ENCODE results near the gene SYNE1. TPM values are rescaled to one million over a fixed set of nuclear protein-coding genes. Genes with fewer than 3 reads are reported as not detected.

The SYNE1 gene
- polyA plus RNA-seq, 1 donor from 2014 or later, result 38.5 TPM

- Histone ChIP-seq H3K9me3 (ENCODE audit: low read length) (no peaks in the 10 kb centered on the region), H3F3A (ENCODE audit: insufficient read depth, low read length, poor library complexity, severe bottlenecking) (no peaks in the 10 kb centered on the region), H3K36me3 (ENCODE audit: insufficient read depth, low read length) (peaks cover under 1% of the 10 kb centered on the region), H2AFZ (ENCODE audit: low read depth, low read length) (no peak overlapping the region), H3K27me3 (ENCODE audit: insufficient read depth, low read depth, low read length) (no peaks in the 10 kb centered on the region), H3K27ac (ENCODE audit: low read length) (no peak overlapping the region), H3K4me2 (ENCODE audit: low read length) (no peak overlapping the region), H3K4me3 (ENCODE audit: low read length) (no peak overlapping the region), H3K9me2 (ENCODE audit: insufficient read depth, low read length) (no peaks in the 10 kb centered on the region), H3K79me2 (replicated peaks; ENCODE audit: insufficient read depth, low read length) (no peaks in the 10 kb centered on the region), H4K20me1 (ENCODE audit: insufficient read depth) (no peaks in the 10 kb centered on the region), H3K9ac (ENCODE audit: low read length) (no peak overlapping the region)
- TF ChIP-seq CTCF (IDR thresholded peaks at IDR 0.05; ENCODE audit: poor library complexity, severe bottlenecking) (no peak), SMC3 (conservative IDR thresholded peaks at IDR 0.05; ENCODE audit: poor library complexity) (no peak), RAD21 (conservative IDR thresholded peaks at IDR 0.05) (no peak), MXI1 (conservative IDR thresholded peaks at IDR 0.05; ENCODE audit: poor library complexity, severe bottlenecking) (no peak), EP300 (conservative IDR thresholded peaks at IDR 0.05; ENCODE audit: poor library complexity, severe bottlenecking) (no peak), EZH2 (IDR thresholded peaks at IDR 0.05; ENCODE audit: borderline replicate concordance, insufficient read depth, low read length, poor library complexity, severe bottlenecking) (no peak), TAF1 (IDR thresholded peaks at IDR 0.05; ENCODE audit: low read depth) (no peak)
These were observed 364.2 kb downstream of the SYNE1 start for GRCh38 chr6:152273002-152273401.

- no peak for TF ChIP-seq MXI1 (conservative IDR thresholded peaks at IDR 0.05; ENCODE audit: poor library complexity, severe bottlenecking)
- no peak for TF ChIP-seq REST (IDR thresholded peaks at IDR 0.05; ENCODE audit: borderline replicate concordance)
- TF ChIP-seq POLR2AphosphoS5 (IDR thresholded peaks at IDR 0.05), result no peak
- no peak for TF ChIP-seq TAF1 (IDR thresholded peaks at IDR 0.05; ENCODE audit: low read depth)
- TF ChIP-seq EP300 (conservative IDR thresholded peaks at IDR 0.05; ENCODE audit: poor library complexity, severe bottlenecking), result no peak
- no peak for TF ChIP-seq EZH2 (IDR thresholded peaks at IDR 0.05; ENCODE audit: borderline replicate concordance, insufficient read depth, low read length, poor library complexity, severe bottlenecking)
- no peak for TF ChIP-seq CTCF (IDR thresholded peaks at IDR 0.05; ENCODE audit: poor library complexity, severe bottlenecking)
- no peak for TF ChIP-seq RAD21 (conservative IDR thresholded peaks at IDR 0.05)
- TF ChIP-seq SMC3 (conservative IDR thresholded peaks at IDR 0.05; ENCODE audit: poor library complexity), result no peak
- H3K9me2 ChIP-seq (ENCODE audit: insufficient read depth, low read length), result no peaks in the 10 kb centered on the region
- no peak overlapping the region for H3K4me2 ChIP-seq (ENCODE audit: low read length)
- H3K9me3 ChIP-seq (ENCODE audit: low read length), result no peaks in the 10 kb centered on the region
- H3K27me3 ChIP-seq (ENCODE audit: insufficient read depth, low read depth, low read length), result no peaks in the 10 kb centered on the region
- H3K9ac ChIP-seq (ENCODE audit: low read length), result no peak overlapping the region
- H3F3A ChIP-seq (ENCODE audit: insufficient read depth, low read length, poor library complexity, severe bottlenecking), result no peaks in the 10 kb centered on the region
- no peak overlapping the region for H3K4me3 ChIP-seq (ENCODE audit: low read length)
- H3K36me3 ChIP-seq (ENCODE audit: insufficient read depth, low read length), result peaks cover 5% of the 10 kb centered on the region
- no peaks in the 10 kb centered on the region for H3K79me2 ChIP-seq (replicated peaks; ENCODE audit: insufficient read depth, low read length)
- H4K20me1 ChIP-seq (ENCODE audit: insufficient read depth), result no peaks in the 10 kb centered on the region
- H2AFZ ChIP-seq (ENCODE audit: low read depth, low read length), result no peak overlapping the region
- no peak overlapping the region for H3K27ac ChIP-seq (ENCODE audit: low read length)
These were observed 364.7 kb downstream of the SYNE1 start for GRCh38 chr6:152272486-152272885.
